ENCODE results near the gene TTC12.

TTC12 gene

DNA sequence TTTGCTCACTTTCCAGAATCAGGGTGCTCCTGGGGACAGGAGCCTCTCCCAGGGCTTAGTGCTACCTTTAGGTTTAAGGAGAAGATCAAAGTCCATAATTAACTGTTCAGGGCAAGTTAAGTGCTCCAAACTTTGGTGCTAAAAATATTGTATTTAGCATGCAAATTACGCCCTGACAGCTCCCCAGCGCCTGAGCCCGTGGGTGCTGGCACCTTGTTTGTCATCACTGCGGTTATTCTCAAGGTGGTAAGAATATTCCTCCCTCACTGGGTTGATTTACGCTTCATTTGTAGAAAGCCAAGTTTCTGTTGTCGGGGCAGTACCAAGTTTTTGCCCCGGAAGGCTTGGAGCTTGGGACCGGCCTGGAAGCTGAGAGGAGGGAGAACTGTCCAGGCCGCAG lies 94.5 kb downstream of the TTC12 start:
- TF ChIP-seq EZH2 (optimal IDR thresholded peaks at IDR 0.05; ENCODE audit: low read depth, low read length): no peak
- no peak for TF ChIP-seq EZH2phosphoT487 (IDR thresholded peaks at IDR 0.05; ENCODE audit: low read length)
- TF ChIP-seq, protein P1, sequence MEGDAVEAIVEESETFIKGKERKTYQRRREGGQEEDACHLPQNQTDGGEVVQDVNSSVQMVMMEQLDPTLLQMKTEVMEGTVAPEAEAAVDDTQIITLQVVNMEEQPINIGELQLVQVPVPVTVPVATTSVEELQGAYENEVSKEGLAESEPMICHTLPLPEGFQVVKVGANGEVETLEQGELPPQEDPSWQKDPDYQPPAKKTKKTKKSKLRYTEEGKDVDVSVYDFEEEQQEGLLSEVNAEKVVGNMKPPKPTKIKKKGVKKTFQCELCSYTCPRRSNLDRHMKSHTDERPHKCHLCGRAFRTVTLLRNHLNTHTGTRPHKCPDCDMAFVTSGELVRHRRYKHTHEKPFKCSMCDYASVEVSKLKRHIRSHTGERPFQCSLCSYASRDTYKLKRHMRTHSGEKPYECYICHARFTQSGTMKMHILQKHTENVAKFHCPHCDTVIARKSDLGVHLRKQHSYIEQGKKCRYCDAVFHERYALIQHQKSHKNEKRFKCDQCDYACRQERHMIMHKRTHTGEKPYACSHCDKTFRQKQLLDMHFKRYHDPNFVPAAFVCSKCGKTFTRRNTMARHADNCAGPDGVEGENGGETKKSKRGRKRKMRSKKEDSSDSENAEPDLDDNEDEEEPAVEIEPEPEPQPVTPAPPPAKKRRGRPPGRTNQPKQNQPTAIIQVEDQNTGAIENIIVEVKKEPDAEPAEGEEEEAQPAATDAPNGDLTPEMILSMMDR (IDR thresholded peaks at IDR 0.05; ENCODE audit: low read length): no peak
- no peaks in the 10 kb centered on the region for H3F3A ChIP-seq (ENCODE audit: insufficient read depth, low read length)

DNA sequence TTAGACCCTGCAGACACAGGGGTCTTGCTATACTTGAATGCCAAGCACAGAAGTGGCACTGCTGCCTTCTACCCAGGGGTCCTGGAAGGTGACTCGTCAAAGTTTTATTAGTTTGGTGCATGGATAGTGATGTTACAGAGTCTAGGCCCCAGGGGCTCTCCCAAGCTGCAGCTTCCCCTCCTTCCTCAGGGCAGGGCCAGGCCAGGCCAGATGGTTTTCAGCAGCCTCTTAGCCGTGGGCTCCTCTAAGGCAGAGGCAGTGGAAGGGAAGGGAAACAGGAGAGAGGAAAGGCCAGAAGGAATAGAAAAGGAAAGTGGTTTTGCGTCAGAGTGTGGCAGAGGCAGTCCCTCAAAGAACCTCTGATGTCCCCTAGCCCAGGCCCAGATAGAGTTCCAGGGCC lies 95.1 kb downstream of the TTC12 start:
- TF ChIP-seq, protein P1 (IDR thresholded peaks at IDR 0.05; ENCODE audit: low read length): no peak
- TF ChIP-seq EZH2 (optimal IDR thresholded peaks at IDR 0.05; ENCODE audit: low read depth, low read length) (no peak), EZH2phosphoT487 (IDR thresholded peaks at IDR 0.05; ENCODE audit: low read length) (no peak)
- no peaks in the 10 kb centered on the region for H3F3A ChIP-seq (ENCODE audit: insufficient read depth, low read length)
- no peak overlapping the region for H2AFZ ChIP-seq (ENCODE audit: low read length)
- H3K4me1 ChIP-seq (ENCODE audit: low read length): no peaks in the 10 kb centered on the region
- H3K9me3 ChIP-seq (replicated peaks; ENCODE audit: insufficient read depth, low read length): no peaks in the 10 kb centered on the region
- no peak overlapping the region for H3K9ac ChIP-seq (ENCODE audit: low read length)
- no peaks in the 10 kb centered on the region for H3K9me2 ChIP-seq (replicated peaks; ENCODE audit: insufficient read depth, low read length)
- H3K27ac ChIP-seq (ENCODE audit: low read length): no peak overlapping the region
- H4K20me1 ChIP-seq (ENCODE audit: insufficient read depth, low read length): no peaks in the 10 kb centered on the region
- H3K4me2 ChIP-seq (ENCODE audit: low read depth, low read length): no peak overlapping the region
- H3K27me3 ChIP-seq (replicated peaks; ENCODE audit: insufficient read depth, low read length): no peaks in the 10 kb centered on the region
- no peaks in the 10 kb centered on the region for H3K36me3 ChIP-seq (replicated peaks; ENCODE audit: insufficient read depth, low read length)
- DNase-seq: no peak
- no peaks in the 10 kb centered on the region for H3K79me2 ChIP-seq (ENCODE audit: low read length)
- H3K4me3 ChIP-seq (ENCODE audit: low read length): no peak overlapping the region

More for the DNA sequence above, 94.5 kb downstream of the TTC12 start:
- Histone ChIP-seq H3K79me2 (ENCODE audit: low read length) (no peaks in the 10 kb centered on the region), H3K9ac (ENCODE audit: low read length) (no peak overlapping the region), H3K36me3 (replicated peaks; ENCODE audit: insufficient read depth, low read length) (no peaks in the 10 kb centered on the region), H3K9me3 (replicated peaks; ENCODE audit: insufficient read depth, low read length) (no peaks in the 10 kb centered on the region), H3K4me3 (ENCODE audit: low read length) (no peak overlapping the region), H3K4me2 (ENCODE audit: low read depth, low read length) (no peak overlapping the region), H3K27me3 (replicated peaks; ENCODE audit: insufficient read depth, low read length) (no peaks in the 10 kb centered on the region), H3K4me1 (ENCODE audit: low read length) (no peaks in the 10 kb centered on the region), H2AFZ (ENCODE audit: low read length) (no peak overlapping the region), H3K27ac (ENCODE audit: low read length) (no peak overlapping the region), H3K9me2 (replicated peaks; ENCODE audit: insufficient read depth, low read length) (no peaks in the 10 kb centered on the region), H4K20me1 (ENCODE audit: insufficient read depth, low read length) (no peaks in the 10 kb centered on the region)
- DNase-seq: no peak

DNA sequence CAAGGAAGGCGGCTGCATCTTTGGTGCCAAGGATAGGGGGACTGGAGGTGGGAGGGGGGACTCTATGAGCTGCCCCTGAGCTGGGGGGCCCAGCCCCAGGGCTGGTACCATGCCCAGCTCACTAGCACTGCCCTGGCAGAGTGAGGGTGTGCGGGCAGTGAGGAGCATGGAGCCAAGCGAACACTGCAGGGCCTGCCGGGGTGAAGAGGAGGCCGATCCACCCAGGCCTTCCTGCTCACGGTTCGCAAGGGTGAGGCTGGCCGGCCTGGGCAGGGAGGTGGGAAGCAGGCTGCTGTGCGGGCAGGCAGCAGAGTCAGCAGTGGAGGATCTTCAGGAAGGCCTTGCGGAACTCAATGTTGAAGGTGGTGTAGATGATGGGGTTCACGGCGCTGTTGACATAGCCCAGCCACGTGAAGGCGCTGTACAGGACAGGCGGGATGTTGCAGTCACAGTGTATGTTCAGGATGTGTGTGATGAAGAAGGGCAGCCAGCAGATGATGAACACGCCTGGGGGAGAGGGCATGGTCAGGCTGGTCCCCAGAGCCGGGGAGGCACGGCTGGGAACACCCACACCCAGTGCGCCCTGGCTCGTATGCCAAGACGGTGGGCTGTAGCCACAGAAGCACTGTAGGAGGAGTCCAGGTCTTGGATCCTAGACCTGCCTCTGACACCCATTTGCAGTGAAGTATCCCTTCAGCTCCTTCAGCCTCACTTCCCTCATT lies 96.2 kb downstream of the TTC12 start:
- Histone ChIP-seq H3K4me3 (ENCODE audit: low read length) (no peak overlapping the region), H2AFZ (ENCODE audit: low read length) (no peak overlapping the region), H3K27ac (ENCODE audit: low read length) (no peak overlapping the region), H3K36me3 (replicated peaks; ENCODE audit: insufficient read depth, low read length) (no peaks in the 10 kb centered on the region), H3K79me2 (ENCODE audit: low read length) (no peaks in the 10 kb centered on the region), H3K9me2 (replicated peaks; ENCODE audit: insufficient read depth, low read length) (no peaks in the 10 kb centered on the region), H3K4me2 (ENCODE audit: low read depth, low read length) (no peak overlapping the region), H3F3A (ENCODE audit: insufficient read depth, low read length) (no peaks in the 10 kb centered on the region), H3K9ac (ENCODE audit: low read length) (no peak overlapping the region), H4K20me1 (ENCODE audit: insufficient read depth, low read length) (no peaks in the 10 kb centered on the region), H3K4me1 (ENCODE audit: low read length) (no peaks in the 10 kb centered on the region), H3K9me3 (replicated peaks; ENCODE audit: insufficient read depth, low read length) (no peaks in the 10 kb centered on the region), H3K27me3 (replicated peaks; ENCODE audit: insufficient read depth, low read length) (no peaks in the 10 kb centered on the region)
- TF ChIP-seq, protein P1 (IDR thresholded peaks at IDR 0.05; ENCODE audit: low read length): no peak
- TF ChIP-seq EZH2phosphoT487 (IDR thresholded peaks at IDR 0.05; ENCODE audit: low read length): no peak
- no peak for TF ChIP-seq EZH2 (optimal IDR thresholded peaks at IDR 0.05; ENCODE audit: low read depth, low read length)
- no peak for DNase-seq
